HG02970 (cell line): ENCODE results near the gene STRIP2.
"Not testable (repeated sequence)": the region's sequence is repeated elsewhere in the genome, so short reads cannot be mapped to it uniquely, and the experiment has no call there.

ENCODE experiments used
- ATAC-seq: cut with Tn5 transposase; IDR thresholded peaks from one replicate; pipeline ENCODE4 v1.9.1; 2021; ENCODE audit warnings: mild to moderate bottlenecking, moderate library complexity, moderate number of reproducible peaks; ENCODE audit not compliant: unreplicated experiment, low FRiP score

Gene STRIP2

DNA sequence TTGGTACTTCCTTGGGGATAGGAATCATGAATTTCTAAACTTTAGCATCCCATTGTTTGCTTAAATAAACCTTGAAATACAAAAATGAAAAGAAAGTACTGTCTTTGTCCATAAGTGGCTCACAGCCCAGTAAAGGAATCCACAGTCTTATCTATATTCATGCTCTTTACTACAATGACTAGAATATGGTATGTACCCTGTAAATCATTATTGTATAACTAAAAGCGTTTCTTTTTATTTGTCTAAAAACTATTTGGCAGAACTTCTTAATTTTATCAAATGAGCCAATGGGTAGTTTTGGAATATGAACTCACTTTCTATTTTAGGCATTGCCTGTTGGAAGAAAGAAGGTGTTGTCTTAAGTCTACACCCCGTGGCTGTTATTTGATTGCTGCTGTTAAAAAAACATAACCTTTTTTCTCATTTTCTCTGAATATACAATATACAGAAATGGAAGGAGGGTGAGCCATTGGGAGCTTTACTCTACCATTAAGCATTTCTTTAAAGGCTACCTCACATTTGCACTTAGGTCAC lies 12.4 kb upstream of the STRIP2 start:
- ATAC-seq, result no peak

DNA sequence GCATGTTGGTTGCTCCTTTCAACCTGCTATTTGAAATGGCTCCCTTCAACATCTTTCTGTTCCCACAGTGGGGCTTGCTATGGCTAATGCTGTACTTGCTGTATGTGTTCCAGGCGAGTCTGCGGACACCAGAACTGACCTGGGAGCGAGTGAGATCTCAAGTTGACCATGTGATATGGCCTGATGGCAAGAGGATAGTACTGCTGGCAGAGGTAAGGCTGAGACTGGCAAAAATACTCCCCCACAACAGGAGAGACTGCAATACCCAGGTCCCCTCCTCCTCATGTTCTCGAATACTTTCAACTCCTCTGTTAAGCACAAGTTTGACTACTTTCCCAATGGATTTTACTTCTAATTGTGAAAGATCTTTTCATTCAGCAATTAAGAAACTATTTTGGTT lies 11.5 kb upstream of the STRIP2 start:
- no peak for ATAC-seq

DNA sequence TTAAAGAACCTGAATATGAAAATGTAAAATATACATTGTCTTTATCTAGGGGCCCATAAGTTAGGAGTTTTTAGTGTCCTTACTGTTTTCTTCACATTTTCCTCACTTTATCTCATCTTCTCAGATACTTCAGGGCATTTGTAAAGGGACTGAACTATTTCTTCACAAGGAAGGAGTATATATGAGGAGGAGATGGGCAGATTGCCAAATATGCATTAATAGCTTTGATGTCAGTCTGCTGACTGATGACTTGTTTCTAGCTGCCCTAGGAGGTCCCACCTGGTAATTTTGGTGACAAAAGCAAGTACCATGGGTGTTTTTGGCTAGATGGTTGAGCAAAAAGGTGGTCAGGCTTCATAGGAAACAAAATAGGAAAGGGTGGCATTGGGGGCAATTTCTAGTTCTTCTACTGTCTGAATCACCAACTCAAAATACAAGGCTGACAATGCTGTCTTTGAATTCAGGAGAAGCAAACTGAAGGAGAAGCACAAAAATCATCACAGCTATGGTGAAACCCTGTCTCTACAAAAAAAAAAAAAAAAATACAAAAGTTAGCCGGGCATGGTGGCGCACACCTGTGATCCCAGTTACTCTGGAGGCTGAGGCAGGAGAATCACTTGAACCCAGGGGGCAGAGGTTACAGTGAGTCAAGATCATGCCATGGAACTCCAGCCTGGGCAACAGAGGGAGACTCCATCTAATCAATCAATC lies 10.4 kb upstream of the STRIP2 start:
- no peak for ATAC-seq

DNA sequence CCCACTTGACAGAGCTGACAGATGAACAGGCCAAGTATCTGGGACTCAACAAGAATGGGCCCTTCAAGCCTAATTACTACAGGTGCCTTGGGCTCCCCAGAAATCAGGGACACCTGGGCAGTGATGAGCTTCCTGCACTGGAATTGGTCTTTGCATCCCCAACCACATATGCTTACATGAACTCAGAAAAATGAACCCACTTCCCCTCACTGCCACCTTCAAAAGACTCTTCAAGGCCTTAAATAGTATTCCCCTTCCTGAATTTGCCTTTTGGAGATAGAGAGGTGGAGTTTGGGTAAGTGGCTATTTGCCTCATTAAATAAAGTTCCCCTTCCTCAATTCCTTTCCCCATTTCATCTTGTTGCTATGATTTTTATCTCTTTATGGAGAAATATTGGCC lies 7.8 kb upstream of the STRIP2 start:
- ATAC-seq, result no peak

DNA sequence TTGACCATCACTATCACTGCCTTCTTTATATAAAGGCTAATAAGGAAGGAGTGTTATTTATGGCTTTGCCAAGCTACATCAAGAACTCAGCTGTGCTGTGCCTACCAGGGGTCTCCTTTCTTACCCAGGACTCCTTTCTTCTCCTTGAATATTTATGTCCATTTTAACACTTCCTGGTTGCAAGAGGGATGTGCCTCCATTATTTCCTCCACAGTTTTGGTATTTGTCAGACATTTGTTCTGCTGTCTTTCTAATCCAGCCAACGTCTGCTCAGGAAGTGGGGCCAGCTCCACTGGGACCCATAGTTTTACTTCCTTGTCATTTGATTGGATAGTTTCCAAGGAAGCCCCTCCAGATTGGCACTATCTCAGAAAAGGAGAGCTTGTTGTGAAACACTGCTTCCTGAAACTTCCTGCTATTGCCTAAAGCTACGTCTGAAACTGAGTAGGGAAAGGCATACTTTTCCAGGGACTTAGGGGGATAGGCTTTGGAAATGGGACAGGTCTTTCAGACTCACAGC lies 6.6 kb upstream of the STRIP2 start:
- ATAC-seq, result no peak

DNA sequence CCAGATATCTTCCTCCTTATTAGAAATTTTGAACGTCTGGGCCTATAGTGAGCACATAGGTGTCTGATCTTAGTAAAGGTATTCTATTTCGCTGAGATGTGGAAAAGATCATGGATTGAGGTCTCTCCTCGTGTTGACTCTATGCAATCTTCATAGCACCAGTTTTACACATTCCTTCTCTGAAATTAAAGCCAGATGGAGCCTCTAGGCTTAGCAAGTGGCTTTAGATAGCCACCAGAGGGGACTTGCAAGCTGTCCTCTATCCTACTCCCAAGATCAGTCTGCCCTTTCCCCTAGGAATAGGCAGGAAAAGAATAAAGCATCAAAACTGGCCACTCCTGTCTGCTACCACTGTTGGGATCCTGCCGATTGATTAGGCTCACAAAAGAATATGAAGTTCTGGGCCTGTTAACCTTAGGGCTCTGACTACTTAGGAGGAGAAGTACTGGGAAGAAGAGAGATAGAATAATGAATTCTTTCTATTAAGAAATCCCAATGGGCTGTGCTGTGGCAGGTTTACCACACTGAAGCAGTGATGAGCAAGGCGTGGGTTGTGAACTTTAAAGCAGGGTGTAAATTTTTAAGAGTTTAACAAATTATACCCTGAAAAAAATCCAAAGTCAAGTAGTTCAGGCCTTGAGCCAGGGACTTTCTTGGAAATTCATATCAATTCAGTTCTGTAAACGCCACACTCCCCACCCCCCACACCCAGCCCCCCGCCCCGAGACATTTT lies 2.2 kb upstream of the STRIP2 start:
- ATAC-seq, result no peak

DNA sequence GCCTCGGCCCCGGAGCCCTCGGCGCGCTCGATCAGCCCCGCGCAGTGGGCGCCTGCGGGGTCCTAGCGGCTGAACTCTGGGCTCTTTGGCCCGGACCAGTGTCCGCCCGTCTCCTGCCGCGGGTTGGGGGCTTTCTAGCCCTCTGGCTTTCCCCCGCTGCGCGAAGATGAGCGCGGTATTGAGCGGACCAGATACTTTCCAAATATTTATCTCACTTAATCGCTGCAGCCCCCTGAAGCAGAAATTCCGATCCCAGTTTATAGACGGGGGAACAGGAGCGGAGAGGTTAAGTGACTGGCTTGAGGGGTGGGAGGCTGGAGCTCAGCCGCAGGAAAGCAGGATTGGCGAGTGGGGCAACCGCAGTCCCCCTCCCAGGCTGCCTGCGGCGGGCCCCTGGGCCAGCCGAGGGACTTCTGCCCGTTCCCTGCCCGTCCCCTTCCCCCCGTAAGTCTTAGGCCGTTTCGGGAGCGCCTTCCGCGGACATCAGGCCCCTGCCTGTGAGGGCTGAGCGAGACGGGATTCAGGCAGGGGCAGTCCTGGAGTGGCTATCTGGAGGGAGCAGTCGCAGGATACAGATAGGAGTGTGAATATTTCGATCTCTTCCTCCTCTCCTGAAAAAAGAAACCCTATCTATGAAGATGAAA lies 565 bp downstream of the STRIP2 start:
- no peak for ATAC-seq

DNA sequence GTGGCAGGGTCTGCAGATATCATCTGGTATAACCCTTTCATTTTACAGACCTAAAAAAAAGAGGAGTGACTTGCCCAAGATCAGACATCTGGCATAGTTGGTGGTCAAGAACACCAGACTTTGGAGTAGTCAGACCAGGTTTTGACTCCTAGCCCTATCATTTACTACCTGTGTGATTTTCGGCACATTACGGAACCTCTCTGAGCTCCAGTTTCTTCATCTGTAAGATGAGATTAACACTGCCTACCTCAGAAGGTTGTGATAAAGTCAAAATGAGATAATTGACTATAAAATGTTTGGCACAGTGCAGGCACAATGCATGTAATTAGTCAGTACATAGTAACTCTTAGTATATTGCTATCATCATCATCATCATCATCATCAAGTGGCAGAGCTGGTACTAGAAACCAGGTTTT lies 1.2 kb downstream of the STRIP2 start:
- no peak for ATAC-seq

DNA sequence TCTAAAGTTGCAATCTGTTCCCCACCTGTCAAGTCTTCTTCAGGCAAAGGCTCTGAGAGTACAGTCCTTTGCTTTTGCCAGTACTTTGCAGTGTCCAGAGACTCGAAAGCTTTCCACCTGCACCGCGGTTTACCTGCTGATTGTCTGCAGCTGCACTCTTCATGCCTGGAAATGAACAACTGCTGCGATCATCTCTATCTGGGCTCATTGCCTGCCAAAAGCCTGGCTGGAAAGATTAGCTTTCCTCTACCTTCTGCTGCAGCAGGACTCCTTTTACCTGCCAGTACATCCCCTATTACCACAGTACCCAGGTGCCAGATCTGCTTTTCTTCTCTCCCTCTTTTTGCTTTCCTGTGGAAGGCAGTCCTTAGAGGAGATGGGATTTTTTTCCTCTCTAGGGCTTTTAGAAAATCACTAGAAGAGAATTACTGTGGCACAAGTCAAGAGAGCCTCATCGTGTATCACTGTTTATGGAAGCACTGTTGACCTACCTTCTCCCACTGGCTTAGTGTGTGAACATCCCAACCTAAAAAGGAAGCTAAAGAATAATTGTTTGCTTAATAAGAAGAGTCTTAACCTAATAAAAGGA lies 2.2 kb downstream of the STRIP2 start:
- no peak for ATAC-seq

DNA sequence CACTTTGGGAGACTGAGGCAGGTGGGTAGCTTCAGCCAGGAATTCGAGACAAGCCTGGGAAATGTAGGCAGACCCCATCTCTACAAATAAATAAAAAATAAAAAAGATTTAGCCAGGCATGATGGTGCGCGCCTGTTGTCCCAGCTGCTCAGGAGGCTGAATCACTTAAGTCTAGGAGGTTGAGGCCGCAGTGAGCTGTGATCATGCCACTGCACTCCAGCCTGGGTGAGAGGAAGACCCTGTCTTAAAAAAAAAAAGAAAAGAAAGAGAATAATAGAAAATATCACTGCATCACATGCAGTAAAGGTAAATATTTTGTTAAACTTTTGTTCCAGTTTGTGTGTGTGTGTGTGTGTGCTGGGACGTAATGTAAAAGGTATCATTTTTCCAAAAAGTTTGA lies 3.0 kb downstream of the STRIP2 start:
- no peak for ATAC-seq

DNA sequence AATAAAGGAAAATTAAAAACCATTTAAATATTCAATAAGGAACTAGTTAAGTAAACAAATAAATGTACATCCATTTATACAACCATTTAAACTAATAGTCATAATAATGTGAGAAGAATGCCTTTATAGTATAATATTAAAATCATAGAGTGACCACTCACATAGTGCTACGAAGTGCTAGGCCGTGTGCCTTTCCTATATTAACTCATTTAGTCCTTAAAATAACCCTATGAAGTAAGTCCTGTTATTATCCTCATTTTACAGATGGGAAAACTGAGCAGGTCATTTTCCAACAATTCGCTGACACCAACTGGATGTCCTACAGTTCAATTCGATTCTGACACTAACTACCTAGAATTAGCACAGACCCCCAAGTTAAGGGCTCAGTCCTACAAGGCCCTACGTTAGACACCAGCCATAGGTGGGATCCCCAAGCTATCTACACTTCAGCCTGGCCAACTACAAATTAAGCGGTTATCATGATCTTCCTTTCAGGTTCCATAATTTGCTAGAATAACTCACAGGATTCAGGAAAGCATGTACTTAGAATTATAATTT lies 4.1 kb downstream of the STRIP2 start:
- no peak for ATAC-seq

DNA sequence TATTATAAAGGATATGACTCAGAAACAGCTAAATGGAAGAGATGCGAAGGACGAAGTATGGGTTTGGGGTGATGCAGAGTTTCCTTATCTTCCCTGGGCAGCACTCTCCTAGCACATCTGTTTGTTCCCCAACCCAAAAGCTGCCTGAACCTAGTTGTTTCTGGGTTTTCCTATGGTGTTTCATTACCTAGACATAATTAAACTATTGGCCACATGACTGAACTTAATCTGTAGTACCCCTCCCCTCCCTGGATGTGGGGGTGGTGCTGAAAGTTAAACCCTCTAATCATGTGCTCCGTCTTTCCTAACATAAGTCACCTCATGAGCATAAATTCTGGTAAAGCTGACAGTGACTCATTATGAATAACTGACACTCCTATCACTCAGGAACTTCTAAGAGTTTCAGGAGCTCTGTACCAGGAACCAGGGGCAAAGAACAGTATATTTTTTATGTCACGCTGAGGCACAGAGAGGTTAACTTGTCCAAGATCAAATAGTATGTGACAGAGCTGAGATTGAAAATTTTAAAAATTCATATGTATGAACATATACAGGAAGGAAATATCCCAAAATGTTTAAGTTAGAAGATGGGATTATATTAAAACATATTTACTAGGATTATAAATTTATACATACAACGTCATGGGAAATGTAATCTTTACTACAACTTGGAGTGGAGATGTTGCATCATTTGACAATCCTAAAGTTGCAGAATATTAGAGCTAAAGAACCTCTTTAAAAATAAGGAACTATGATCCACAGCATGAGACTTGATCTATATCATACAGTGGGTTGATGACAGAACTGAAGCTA lies 4.8 kb downstream of the STRIP2 start:
- no peak for ATAC-seq

DNA sequence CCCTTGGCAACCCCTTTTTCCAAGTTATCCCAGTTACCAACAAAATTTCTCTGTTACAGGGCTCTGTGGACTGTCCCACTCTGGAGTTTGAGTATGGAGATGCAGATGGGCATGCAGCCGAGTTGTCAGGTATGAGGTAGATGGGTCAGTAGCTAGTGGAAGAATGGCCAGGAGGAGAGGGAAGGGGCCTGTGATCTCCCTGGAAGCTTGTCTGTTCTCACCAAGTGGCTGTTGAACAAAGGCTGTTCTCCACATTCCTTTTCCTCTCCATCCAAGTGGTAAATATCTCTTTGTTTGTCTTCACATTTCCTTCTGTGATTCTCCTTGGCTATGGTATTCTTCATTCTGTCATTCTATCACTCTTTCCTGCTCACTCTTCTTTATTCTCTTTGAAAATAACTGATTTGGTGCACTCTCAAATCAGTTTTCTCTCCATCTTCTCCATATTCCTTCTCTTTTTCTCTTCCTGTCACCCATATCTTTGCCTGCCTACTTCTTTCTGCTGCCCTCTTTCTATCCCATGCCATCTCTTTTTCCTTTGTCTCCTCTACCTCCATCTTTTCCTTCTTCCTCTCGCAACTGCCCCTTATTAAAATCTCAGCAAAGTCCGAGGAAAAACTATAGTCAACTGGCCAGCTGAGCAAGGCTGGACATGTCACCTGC lies 5.9 kb downstream of the STRIP2 start:
- ATAC-seq, result no peak

DNA sequence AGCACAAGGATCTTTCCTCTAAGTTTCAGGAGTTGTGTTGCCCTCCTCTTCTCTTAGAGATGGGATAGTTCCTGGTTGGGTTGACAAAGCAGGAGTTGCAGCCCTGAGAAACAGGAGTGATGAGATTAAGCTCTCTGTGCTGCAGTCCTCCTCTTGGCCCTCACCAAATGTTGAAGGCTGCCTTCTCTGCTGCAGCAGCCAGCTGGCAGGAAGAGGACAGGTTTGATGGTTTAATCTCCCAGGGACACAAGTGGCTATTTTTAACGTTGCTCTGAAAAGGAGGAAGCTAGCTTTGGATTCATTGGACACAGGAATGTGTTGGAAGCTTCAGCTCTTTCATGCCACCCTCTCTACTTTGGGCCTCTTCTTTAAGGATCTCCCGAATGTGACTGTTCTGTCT lies 9.4 kb downstream of the STRIP2 start:
- no peak for ATAC-seq

DNA sequence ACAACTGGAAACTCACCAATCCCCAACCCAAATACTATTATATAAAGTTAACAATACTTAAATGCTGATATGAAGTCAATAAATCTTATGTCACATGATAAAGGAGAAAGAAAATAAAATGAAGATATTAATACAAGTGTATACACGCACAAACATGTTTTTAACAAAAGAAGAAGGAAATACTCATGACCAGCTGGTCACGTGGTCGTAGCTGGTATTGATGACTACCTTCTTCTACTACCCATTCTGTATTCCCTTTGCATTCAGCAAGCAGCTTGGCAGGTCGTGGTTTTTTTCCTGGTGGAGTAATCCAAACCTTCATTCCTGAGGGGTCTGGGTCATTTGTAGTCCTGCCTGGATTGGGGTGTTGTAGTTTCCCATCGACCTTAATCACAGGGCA lies 10.5 kb downstream of the STRIP2 start:
- ATAC-seq, result not testable (repeated sequence)

DNA sequence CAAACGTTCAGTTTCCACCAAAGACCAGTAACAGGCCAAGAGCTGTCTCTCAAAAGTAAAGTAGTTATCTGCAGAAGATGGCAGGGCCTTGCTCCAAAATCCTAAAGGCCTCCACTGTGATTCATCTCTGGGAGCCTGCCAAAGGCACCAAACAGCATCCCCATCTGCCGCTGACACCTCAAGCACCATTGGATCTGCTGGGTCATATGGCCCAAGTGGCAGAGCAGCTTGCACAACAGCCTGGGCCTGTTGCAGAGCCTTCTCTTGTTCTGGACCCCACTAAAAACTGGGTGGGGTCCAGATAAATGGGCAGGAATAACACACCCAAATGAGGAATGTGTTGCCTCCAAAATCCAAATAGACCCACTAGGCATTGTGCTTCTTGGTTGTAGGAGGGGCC lies 12.7 kb downstream of the STRIP2 start:
- ATAC-seq, result not testable (repeated sequence)

DNA sequence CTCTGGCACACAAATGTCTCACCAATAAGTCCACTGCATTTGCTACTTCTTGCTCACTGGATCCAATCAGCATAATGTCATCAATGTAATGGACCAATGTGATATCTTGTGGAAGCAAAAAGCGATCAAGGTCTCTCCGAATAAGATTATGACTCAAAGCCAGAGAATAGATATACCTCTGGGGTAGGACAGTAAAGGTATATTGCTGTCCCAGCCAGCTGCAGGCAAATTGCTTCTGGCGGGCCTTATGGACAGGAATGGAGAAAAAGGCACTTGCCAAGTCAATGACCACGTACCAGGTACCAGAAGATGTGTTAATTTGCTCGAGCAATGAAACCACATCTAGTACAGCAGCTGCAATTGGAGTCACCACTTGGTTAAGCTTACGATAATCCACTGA lies 13.2 kb downstream of the STRIP2 start:
- ATAC-seq, result not testable (repeated sequence)

DNA sequence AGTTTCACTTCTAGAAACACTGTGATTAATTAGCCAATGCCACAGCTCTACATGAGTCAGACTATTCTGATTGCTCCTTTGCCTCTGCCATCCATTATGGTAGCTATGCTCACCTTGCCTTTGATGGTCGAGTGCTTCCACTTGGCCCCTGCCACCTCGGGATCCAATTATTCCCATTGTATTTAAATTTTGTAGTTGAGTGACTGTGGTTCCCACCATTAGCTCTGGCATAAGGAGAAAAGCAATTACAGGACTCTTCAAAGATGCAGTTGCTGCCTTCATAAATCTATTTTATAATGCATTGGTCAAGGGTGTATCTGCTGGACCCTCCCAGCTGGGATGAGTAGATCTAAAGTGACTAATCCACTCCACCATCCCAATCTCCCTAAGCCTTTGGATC lies 14.4 kb downstream of the STRIP2 start:
- ATAC-seq, result not testable (repeated sequence)

DNA sequence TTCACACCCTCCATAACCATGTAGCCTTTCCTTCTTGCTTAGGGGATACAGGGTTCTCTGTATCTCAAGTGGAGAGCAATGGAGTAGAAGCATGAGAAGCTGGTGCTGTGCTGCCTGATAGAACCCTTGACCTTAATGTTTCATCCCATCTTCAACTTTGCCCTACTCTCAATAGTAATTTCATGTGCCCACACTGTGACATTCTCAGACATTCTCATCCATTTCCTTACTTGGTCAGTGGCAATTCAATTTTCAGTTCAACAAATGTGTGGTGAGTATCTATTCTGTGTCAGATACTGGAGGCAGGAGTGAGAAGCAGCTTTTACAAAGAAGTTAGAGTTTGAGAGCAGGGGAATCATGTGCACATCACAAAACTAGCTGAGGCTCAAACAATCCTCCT lies 16.1 kb downstream of the STRIP2 start:
- no peak for ATAC-seq
